A549 (cell line): ENCODE data around the gene AHCYL2. TPM values are rescaled to one million over a fixed set of nuclear protein-coding genes. Genes with fewer than 3 reads are reported as not detected.

Experiments used
- ATAC-seq, 2 experiments: fragments of 200-7000 bp in 1 of 2; fragments of >200 bp in 1 of 2; cut with Nextera tagmentation in 1 of 2; cut with Tn5 transposase in 1 of 2; 3 replicates each; pipeline versions ENCODE4 v1.8.0 to v1.9.1; 2018 to 2020; ENCODE audit warnings: mild to moderate bottlenecking in 1 of 2, moderate library complexity in 1 of 2
- CTCF ChIA-PET: fragments of 300-600 bp; sonication (Branson Sonifier 250); formaldehyde crosslinking; extraction: SDS; loops from one replicate; lab custom pipeline; 2021; ENCODE audit warnings: antibody characterized with exemption, inconsistent platforms; lab: Yijun Ruan, JAX
- POLR2A ChIA-PET: fragments of 350-600 bp; formaldehyde crosslinking; extraction: SDS; loops from one replicate; lab custom pipeline; 2021; ENCODE audit warnings: antibody characterized with exemption, inconsistent platforms; lab: Yijun Ruan, JAX
- DNase-seq, 2 experiments: peaks; one replicate each; pipeline versions ENCODE4 v3.0.0 to v3.0.0-alpha.2; 2011 to 2016; ENCODE audit warnings: low read depth in 1 of 2, low spot score in 1 of 2
- FAIRE-seq: peaks from 2 replicates; lab custom pipeline; 2011; peaks lifted over from hg19 to GRCh38; lab: Jason Lieb, UNC
- H3K27ac ChIP-seq, 2 experiments: fragments of >200 bp; sonication (Bioruptor Twin); formaldehyde crosslinking; 3 replicates each; pipeline ENCODE4 v1.5.1; 2016 to 2017
- H3K4me1 ChIP-seq: fragments of >200 bp; sonication (Bioruptor Twin); formaldehyde crosslinking; 3 replicates; pipeline ENCODE4 v1.6.1; 2016
- H3K4me2 ChIP-seq: fragments of >200 bp; sonication (Bioruptor Twin); formaldehyde crosslinking; 3 replicates; pipeline ENCODE4 v1.6.1; 2016
- H3K4me3 ChIP-seq: fragments of >200 bp; sonication (Bioruptor Twin); formaldehyde crosslinking; 3 replicates; pipeline ENCODE4 v1.5.1; 2016
- H3K9me3 ChIP-seq: fragments of >200 bp; sonication (Bioruptor Twin); formaldehyde crosslinking; 3 replicates; pipeline ENCODE4 v1.6.1; 2016
- CBX8 ChIP-seq: fragments of 200-600 bp; sonication (generic); IDR thresholded peaks from 2 replicates; pipeline ENCODE4 v1.6.1; 2016
- EHMT2 ChIP-seq: fragments of 200-600 bp; sonication (generic); IDR thresholded peaks from 2 replicates; pipeline ENCODE4 v1.6.1; 2016; ENCODE audit warnings: antibody characterized with exemption, low read depth, mild to moderate bottlenecking, moderate library complexity
- ESRRA ChIP-seq: fragments of 150-350 bp; IDR thresholded peaks from 2 replicates; pipeline ENCODE4 v1.6.1; 2014; ENCODE audit warnings: mild to moderate bottlenecking, low read length, borderline replicate concordance
- FOSL2 ChIP-seq, 2 experiments: fragments of 450-650 bp in 1 of 2; fragments of >200 bp in 1 of 2; sonication (Bioruptor Twin) in 1 of 2; formaldehyde crosslinking; IDR thresholded peaks; 2 replicates each; pipeline versions ENCODE4 v1.5.0 to v1.6.1; 2016 to 2020; ENCODE audit warnings: mild to moderate bottlenecking in 1 of 2, moderate library complexity in 1 of 2
- GATA3 ChIP-seq: IDR thresholded peaks from 2 replicates; pipeline ENCODE4 v1.6.1; 2012; ENCODE audit warnings: borderline replicate concordance
- HEYL ChIP-seq: fragments of 250-450 bp; sonication (Bioruptor Pico); IDR thresholded peaks from 2 replicates; pipeline ENCODE4 v1.8.0; 2021; ENCODE audit warnings: mild to moderate bottlenecking, moderate library complexity
- HOXB13 ChIP-seq: fragments of 250-450 bp; sonication (Bioruptor Pico); IDR thresholded peaks from 2 replicates; pipeline ENCODE4 v1.5.0; 2020; ENCODE audit warnings: low read depth, mild to moderate bottlenecking, moderate library complexity
- KDM1A ChIP-seq: fragments of 200-600 bp; sonication (generic); IDR thresholded peaks from 2 replicates; pipeline ENCODE4 v1.6.1; 2016; ENCODE audit warnings: low read depth, mild to moderate bottlenecking
- KDM5A ChIP-seq: fragments of 200-600 bp; sonication (generic); IDR thresholded peaks from 2 replicates; pipeline ENCODE4 v1.6.1; 2016; ENCODE audit warnings: antibody characterized with exemption, mild to moderate bottlenecking
- NFE2L2 ChIP-seq: fragments of 150-350 bp; conservative IDR thresholded peaks from 2 replicates; pipeline ENCODE4 v1.6.1; 2014; ENCODE audit warnings: low read length
- RAD21 ChIP-seq, 2 experiments: fragments of >200 bp in 1 of 2; sonication (Bioruptor Twin) in 1 of 2; formaldehyde crosslinking in 1 of 2; IDR thresholded peaks in 1 of 2; conservative IDR thresholded peaks in 1 of 2; 2 replicates in 1 of 2; 3 replicates in 1 of 2; pipeline ENCODE4 v1.6.1; 2012 to 2018; ENCODE audit warnings: inconsistent platforms in 1 of 2
- RARB ChIP-seq: fragments of 250-450 bp; sonication (Bioruptor Pico); IDR thresholded peaks from 2 replicates; pipeline ENCODE4 v1.8.0; 2021; ENCODE audit warnings: mild to moderate bottlenecking, moderate library complexity
- SMC3 ChIP-seq: fragments of >200 bp; sonication (Bioruptor Twin); formaldehyde crosslinking; IDR thresholded peaks from 3 replicates; pipeline ENCODE4 v1.6.1; 2018; ENCODE audit warnings: inconsistent platforms
- ZNF302 ChIP-seq: fragments of 250-450 bp; sonication (Bioruptor Pico); IDR thresholded peaks from 2 replicates; pipeline ENCODE4 v1.9.0; 2021; ENCODE audit warnings: inconsistent platforms, mild to moderate bottlenecking, moderate library complexity
- ZSCAN20 ChIP-seq: fragments of 250-450 bp; sonication (Bioruptor Pico); IDR thresholded peaks from 2 replicates; pipeline ENCODE4 v1.8.0; 2022; ENCODE audit warnings: mild to moderate bottlenecking, moderate library complexity
- WGBS: methylation state at CpG from one replicate; pipeline ENCODE4 v1.1.6; 2017; ENCODE audit errors: missing lambda C conversion rate; 5-methylcytosine and 5-hydroxymethylcytosine counted together
- polyA plus RNA-seq, 4 experiments: library from polyadenylated mRNA; depleted of rRNA in 3 of 4; stranded (reverse); fragments of >200 nt; fragmentation: RNase III in 1 of 4; extraction: RNeasy Plus Mini Kit Qiagen cat#74134 plus additional on column Dnase treatment in 1 of 4; gene quantifications; 2 replicates in 3 of 4; 3 replicates in 1 of 4; pipeline ENCODE4 v1.2.3, GENCODE V29; 2011 to 2017
- TF ChIP-seq, protein P1 (sequence below): IDR thresholded peaks from 2 replicates; pipeline ENCODE4 v1.6.1; 2012
- TF ChIP-seq, protein P2 (sequence below): fragments of 250-450 bp; sonication (Bioruptor Pico); IDR thresholded peaks from 2 replicates; pipeline ENCODE4 v1.5.0; 2020; ENCODE audit warnings: low read depth, mild to moderate bottlenecking, moderate library complexity
- TF ChIP-seq, protein P3 (sequence below): fragments of 250-450 bp; sonication (Bioruptor Pico); IDR thresholded peaks from 2 replicates; pipeline ENCODE4 v1.5.0; 2021; ENCODE audit warnings: mild to moderate bottlenecking, moderate library complexity, borderline replicate concordance
- TF ChIP-seq, protein P4 (sequence below): fragments of >200 bp; sonication (Bioruptor Twin); formaldehyde crosslinking; IDR thresholded peaks from 3 replicates; pipeline ENCODE4 v1.5.1; 2016
- TF ChIP-seq, protein P5 (sequence below): IDR thresholded peaks from 2 replicates; pipeline ENCODE4 v1.6.1; 2012; ENCODE audit warnings: low read depth, borderline replicate concordance

The AHCYL2 gene
- polyA plus RNA-seq, 2 of the 4 experiments (the other 2 are of a cell fraction): 10.8 to 25.9 TPM

DNA sequence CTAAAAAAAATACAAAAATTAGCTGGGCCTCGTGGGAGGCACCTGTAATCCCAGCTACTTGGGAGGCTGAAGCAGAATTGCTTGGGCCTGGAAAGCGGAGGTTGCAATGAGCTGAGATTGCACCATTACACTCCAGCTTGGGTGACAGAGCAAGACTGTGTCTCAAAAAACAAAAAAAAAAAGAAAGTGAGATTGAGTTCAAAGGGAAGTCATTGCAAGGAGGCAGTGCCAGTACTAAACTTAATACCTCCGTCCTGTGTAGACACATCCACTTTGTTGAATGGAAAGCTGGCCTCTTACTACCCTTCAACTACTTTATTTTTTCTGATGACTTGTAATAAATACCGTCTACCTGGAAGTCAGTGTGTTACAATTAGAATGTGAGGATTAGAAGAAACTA is 31.0 kb downstream of the AHCYL2 start:
- POLR2A ChIA-PET: no interaction called here
- Histone ChIP-seq H3K27ac (no peak overlapping the region), H3K9me3 (no peaks in the 10 kb centered on the region), H3K4me3 (no peak overlapping the region), H3K4me1 (peaks cover 4% of the 10 kb centered on the region; the same call in 1 of the 3 replicates), H3K4me2 (no peak overlapping the region)
- no peak for DNase-seq
- 89% methylated on average over 4 of the region's 4 CpGs for WGBS
- ATAC-seq: no peak
- no peak for FAIRE-seq
- CTCF ChIA-PET: interaction anchor here (1.4 to 2.4 kb wide), 3 partner anchors 8 to 37 kb away, joined by 4 to 9 read pairs (median 6); partner anchors contain the start of gene AHCYL2
- TF ChIP-seq, protein P1, sequence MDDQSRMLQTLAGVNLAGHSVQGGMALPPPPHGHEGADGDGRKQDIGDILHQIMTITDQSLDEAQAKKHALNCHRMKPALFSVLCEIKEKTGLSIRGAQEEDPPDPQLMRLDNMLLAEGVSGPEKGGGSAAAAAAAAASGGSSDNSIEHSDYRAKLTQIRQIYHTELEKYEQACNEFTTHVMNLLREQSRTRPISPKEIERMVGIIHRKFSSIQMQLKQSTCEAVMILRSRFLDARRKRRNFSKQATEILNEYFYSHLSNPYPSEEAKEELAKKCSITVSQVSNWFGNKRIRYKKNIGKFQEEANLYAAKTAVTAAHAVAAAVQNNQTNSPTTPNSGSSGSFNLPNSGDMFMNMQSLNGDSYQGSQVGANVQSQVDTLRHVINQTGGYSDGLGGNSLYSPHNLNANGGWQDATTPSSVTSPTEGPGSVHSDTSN: no peak
- TF ChIP-seq SMC3: no peak
- no peak for TF ChIP-seq HOXB13
- TF ChIP-seq CBX8: no peak
- no peak for TF ChIP-seq ESRRA
- TF ChIP-seq, all 56 proteins: peak for 0

DNA sequence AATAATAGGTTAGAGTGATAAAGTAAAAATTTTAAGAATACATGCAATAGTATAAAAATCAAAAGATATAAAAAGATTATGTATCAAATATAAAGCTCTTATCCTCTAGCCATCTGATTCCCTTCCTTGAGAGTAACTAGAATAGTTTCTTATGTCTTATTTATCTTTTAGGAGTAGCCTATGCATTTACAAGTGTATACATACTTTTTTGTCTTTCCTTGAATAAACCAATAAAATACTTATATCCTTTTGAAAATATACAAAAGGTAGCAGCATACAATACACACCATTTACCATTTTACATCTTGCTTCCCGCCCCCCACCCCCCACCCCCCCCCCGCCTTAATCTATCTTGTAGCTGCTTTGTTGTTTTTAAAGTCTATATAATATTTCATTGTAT is 31.4 kb downstream of the AHCYL2 start:
- no peak for DNase-seq
- ATAC-seq: no peak
- no peaks in the 10 kb centered on the region for H3K9me3 ChIP-seq
- no peak for FAIRE-seq
- CTCF ChIA-PET: interaction anchor here (1.4 to 2.4 kb wide), 3 partner anchors 7 to 38 kb away, joined by 4 to 9 read pairs (median 6); partner anchors contain the start of gene AHCYL2
- H3K27ac ChIP-seq: no peak overlapping the region
- no peak for TF ChIP-seq RARB (CRISPR knock-in tag)
- TF ChIP-seq, protein P2, sequence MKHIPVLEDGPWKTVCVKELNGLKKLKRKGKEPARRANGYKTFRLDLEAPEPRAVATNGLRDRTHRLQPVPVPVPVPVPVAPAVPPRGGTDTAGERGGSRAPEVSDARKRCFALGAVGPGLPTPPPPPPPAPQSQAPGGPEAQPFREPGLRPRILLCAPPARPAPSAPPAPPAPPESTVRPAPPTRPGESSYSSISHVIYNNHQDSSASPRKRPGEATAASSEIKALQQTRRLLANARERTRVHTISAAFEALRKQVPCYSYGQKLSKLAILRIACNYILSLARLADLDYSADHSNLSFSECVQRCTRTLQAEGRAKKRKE (CRISPR knock-in tag): no peak
- no peak for TF ChIP-seq ZSCAN20 (CRISPR knock-in tag)
- no peak overlapping the region for H3K4me3 ChIP-seq
- H3K4me1 ChIP-seq: peaks cover 4% of the 10 kb centered on the region; the same call in 1 of the 3 replicates
- WGBS: 43% methylated on average over 2 of the region's 2 CpGs
- no peak overlapping the region for H3K4me2 ChIP-seq
- POLR2A ChIA-PET: no interaction called here

DNA sequence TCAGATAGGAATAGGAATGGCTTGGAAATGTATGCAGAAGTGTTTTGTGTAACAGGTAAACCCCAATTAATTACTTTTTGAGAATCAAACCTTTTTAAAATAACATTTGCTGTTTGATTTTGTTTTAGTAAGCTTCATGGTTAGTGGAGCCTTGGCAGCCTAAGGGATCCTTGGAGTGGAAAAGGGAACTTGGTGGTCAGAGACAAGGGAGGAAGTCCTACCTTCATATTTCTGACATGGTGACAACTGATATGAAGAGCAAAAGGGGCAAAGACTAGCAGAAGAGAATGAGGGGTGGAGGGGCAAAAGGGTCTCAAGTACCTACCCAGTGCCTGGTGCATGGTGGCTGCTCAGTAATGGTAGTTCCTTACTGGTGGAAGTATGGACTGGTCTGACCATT is 32.3 kb downstream of the AHCYL2 start:
- ATAC-seq (no peak), DNase-seq (no peak), FAIRE-seq (no peak)
- Histone ChIP-seq H3K4me1 (peaks cover 4% of the 10 kb centered on the region; the same call in 1 of the 3 replicates), H3K9me3 (no peaks in the 10 kb centered on the region), H3K27ac (no peak overlapping the region), H3K4me3 (no peak overlapping the region), H3K4me2 (no peak overlapping the region)
- POLR2A ChIA-PET: no interaction called here
- CTCF ChIA-PET: interaction anchor here (1.4 to 1.5 kb wide), 2 partner anchors 33 to 39 kb away, joined by 4 to 6 read pairs; partner anchors contain the start of gene AHCYL2
- TF ChIP-seq FOSL2 (IDR thresholded peaks at IDR 0.05): no peak
- TF ChIP-seq FOSL2 (CRISPR knock-in tag; IDR thresholded peaks at IDR 0.05): no peak

DNA sequence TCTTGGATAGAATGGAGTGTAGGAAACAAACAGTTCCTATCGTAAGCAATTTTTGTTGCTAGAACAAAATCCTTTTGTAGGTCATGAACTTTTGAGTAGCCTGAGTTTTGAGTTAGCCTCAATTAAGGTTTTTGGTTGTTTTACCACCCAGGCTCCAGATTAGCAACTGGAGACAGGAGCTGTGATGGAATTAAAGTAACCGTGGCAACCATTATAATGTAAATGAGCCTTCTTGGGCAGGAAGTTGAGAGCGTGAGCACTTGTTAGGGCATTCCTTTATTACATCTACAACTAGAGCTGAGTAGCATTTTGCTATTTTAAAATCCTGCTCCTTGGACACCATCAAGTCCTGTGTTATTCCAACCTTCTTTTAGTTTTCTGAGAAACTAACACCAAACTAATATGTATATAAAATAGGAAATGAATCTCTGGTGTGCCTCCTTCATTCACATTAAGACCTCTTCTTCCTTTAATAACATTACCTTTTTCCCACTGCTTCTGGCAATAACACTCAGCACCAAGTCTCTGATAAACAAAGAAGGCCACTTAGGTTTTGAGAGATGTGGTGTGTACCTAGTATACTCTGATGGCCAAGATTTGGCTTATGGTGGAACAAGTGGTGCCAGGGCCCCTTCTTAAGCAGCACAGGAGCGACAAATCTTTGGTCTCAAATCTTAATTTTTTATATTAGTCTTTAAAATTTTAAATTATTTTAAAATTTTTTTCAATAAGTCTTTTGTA is 34.0 kb downstream of the AHCYL2 start:
- no peak overlapping the region for H3K27ac ChIP-seq
- FAIRE-seq: no peak

More for the DNA sequence above, 34.0 kb downstream of the AHCYL2 start:
- no peak overlapping the region; the same call in 2 of the 3 replicates for H3K4me2 ChIP-seq
- ATAC-seq (no peak), DNase-seq (no peak)
- no peak overlapping the region for H3K4me3 ChIP-seq
- TF ChIP-seq, protein P3, sequence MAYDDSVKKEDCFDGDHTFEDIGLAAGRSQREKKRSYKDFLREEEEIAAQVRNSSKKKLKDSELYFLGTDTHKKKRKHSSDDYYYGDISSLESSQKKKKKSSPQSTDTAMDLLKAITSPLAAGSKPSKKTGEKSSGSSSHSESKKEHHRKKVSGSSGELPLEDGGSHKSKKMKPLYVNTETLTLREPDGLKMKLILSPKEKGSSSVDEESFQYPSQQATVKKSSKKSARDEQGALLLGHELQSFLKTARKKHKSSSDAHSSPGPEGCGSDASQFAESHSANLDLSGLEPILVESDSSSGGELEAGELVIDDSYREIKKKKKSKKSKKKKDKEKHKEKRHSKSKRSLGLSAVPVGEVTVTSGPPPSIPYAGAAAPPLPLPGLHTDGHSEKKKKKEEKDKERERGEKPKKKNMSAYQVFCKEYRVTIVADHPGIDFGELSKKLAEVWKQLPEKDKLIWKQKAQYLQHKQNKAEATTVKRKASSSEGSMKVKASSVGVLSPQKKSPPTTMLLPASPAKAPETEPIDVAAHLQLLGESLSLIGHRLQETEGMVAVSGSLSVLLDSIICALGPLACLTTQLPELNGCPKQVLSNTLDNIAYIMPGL (CRISPR knock-in tag): no peak
- no peak for TF ChIP-seq NFE2L2
- TF ChIP-seq ZSCAN20 (CRISPR knock-in tag): no peak
- no peak for TF ChIP-seq HEYL (CRISPR knock-in tag)
- no peak for TF ChIP-seq RARB (CRISPR knock-in tag)
- no peak for TF ChIP-seq KDM1A
- TF ChIP-seq EHMT2: no peak
- TF ChIP-seq RAD21 (conservative IDR thresholded peaks at IDR 0.05 in 1 of 2, IDR thresholded peaks at IDR 0.05 in 1 of 2): no peak
- TF ChIP-seq ZNF302: no peak
- TF ChIP-seq GATA3: no peak
- TF ChIP-seq KDM5A: no peak
- TF ChIP-seq, protein P4, sequence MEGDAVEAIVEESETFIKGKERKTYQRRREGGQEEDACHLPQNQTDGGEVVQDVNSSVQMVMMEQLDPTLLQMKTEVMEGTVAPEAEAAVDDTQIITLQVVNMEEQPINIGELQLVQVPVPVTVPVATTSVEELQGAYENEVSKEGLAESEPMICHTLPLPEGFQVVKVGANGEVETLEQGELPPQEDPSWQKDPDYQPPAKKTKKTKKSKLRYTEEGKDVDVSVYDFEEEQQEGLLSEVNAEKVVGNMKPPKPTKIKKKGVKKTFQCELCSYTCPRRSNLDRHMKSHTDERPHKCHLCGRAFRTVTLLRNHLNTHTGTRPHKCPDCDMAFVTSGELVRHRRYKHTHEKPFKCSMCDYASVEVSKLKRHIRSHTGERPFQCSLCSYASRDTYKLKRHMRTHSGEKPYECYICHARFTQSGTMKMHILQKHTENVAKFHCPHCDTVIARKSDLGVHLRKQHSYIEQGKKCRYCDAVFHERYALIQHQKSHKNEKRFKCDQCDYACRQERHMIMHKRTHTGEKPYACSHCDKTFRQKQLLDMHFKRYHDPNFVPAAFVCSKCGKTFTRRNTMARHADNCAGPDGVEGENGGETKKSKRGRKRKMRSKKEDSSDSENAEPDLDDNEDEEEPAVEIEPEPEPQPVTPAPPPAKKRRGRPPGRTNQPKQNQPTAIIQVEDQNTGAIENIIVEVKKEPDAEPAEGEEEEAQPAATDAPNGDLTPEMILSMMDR: no peak
- TF ChIP-seq, protein P5, sequence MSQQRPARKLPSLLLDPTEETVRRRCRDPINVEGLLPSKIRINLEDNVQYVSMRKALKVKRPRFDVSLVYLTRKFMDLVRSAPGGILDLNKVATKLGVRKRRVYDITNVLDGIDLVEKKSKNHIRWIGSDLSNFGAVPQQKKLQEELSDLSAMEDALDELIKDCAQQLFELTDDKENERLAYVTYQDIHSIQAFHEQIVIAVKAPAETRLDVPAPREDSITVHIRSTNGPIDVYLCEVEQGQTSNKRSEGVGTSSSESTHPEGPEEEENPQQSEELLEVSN: no peak
- 95% methylated on average over 4 of the region's 4 CpGs for WGBS
- no peaks in the 10 kb centered on the region for H3K9me3 ChIP-seq
- ChIA-PET POLR2A (no interaction called here), CTCF (interaction anchor here (0.5 to 4.2 kb wide), 2 partner anchors 40 to 506 kb away, joined by 4 to 19 read pairs; no protein-coding TSS in a partner anchor)
- peaks cover 4% of the 10 kb centered on the region; the same call in 1 of the 3 replicates for H3K4me1 ChIP-seq
